Measurements from ENCODE around the gene SLC7A10.

SLC7A10 gene

GRCh38 chr19:33248954-33249613, 23.4 kb upstream of the SLC7A10 start:
- Histone ChIP-seq H3F3A (ENCODE audit: insufficient read depth, low read length) (no peaks in the 10 kb centered on the region), H3K4me2 (ENCODE audit: low read depth, low read length) (no peak overlapping the region), H4K20me1 (ENCODE audit: insufficient read depth, low read length) (no peaks in the 10 kb centered on the region), H2AFZ (ENCODE audit: low read length) (no peak overlapping the region), H3K4me1 (ENCODE audit: low read length) (no peaks in the 10 kb centered on the region), H3K79me2 (ENCODE audit: low read length) (no peaks in the 10 kb centered on the region), H3K27ac (ENCODE audit: low read length) (no peak overlapping the region), H3K4me3 (ENCODE audit: low read length) (no peak overlapping the region), H3K36me3 (replicated peaks; ENCODE audit: insufficient read depth, low read length) (no peaks in the 10 kb centered on the region), H3K27me3 (replicated peaks; ENCODE audit: insufficient read depth, low read length) (peaks cover 18% of the 10 kb centered on the region), H3K9ac (ENCODE audit: low read length) (no peak overlapping the region), H3K9me2 (replicated peaks; ENCODE audit: insufficient read depth, low read length) (no peaks in the 10 kb centered on the region), H3K9me3 (replicated peaks; ENCODE audit: insufficient read depth, low read length) (no peaks in the 10 kb centered on the region)
- no peak for DNase-seq
- TF ChIP-seq EZH2phosphoT487 (IDR thresholded peaks at IDR 0.05; ENCODE audit: low read length) = no peak
- no peak for TF ChIP-seq CTCF (IDR thresholded peaks at IDR 0.05; ENCODE audit: low read length)
- no peak for TF ChIP-seq EZH2 (optimal IDR thresholded peaks at IDR 0.05; ENCODE audit: low read depth, low read length)

- H3K4me2 ChIP-seq (ENCODE audit: low read depth, low read length) = no peak overlapping the region
- no peaks in the 10 kb centered on the region for H3K36me3 ChIP-seq (replicated peaks; ENCODE audit: insufficient read depth, low read length)
- no peak overlapping the region for H3K9ac ChIP-seq (ENCODE audit: low read length)
- H3K4me3 ChIP-seq (ENCODE audit: low read length) = no peak overlapping the region
- no peaks in the 10 kb centered on the region for H3K4me1 ChIP-seq (ENCODE audit: low read length)
- H3K27ac ChIP-seq (ENCODE audit: low read length) = no peak overlapping the region
- no peak overlapping the region for H2AFZ ChIP-seq (ENCODE audit: low read length)
- peaks cover 16% of the 10 kb centered on the region for H3K27me3 ChIP-seq (replicated peaks; ENCODE audit: insufficient read depth, low read length)
- H3K9me2 ChIP-seq (replicated peaks; ENCODE audit: insufficient read depth, low read length) = no peaks in the 10 kb centered on the region
- no peaks in the 10 kb centered on the region for H3F3A ChIP-seq (ENCODE audit: insufficient read depth, low read length)
- H3K79me2 ChIP-seq (ENCODE audit: low read length) = no peaks in the 10 kb centered on the region
- no peak for DNase-seq
- H3K9me3 ChIP-seq (replicated peaks; ENCODE audit: insufficient read depth, low read length) = no peaks in the 10 kb centered on the region
- TF ChIP-seq CTCF (IDR thresholded peaks at IDR 0.05; ENCODE audit: low read length) (no peak), EZH2phosphoT487 (IDR thresholded peaks at IDR 0.05; ENCODE audit: low read length) (no peak), EZH2 (optimal IDR thresholded peaks at IDR 0.05; ENCODE audit: low read depth, low read length) (no peak)
- H4K20me1 ChIP-seq (ENCODE audit: insufficient read depth, low read length) = no peaks in the 10 kb centered on the region
These were observed 22.9 kb upstream of the SLC7A10 start for GRCh38 chr19:33248553-33248953.

- no peaks in the 10 kb centered on the region for H3K4me1 ChIP-seq (ENCODE audit: low read length)
- TF ChIP-seq CTCF (IDR thresholded peaks at IDR 0.05; ENCODE audit: low read length) (no peak), EZH2phosphoT487 (IDR thresholded peaks at IDR 0.05; ENCODE audit: low read length) (no peak), EZH2 (optimal IDR thresholded peaks at IDR 0.05; ENCODE audit: low read depth, low read length) (no peak)
These were observed 22.5 kb upstream of the SLC7A10 start for GRCh38 chr19:33248104-33248503.

More at GRCh38 chr19:33248104-33248503, 22.5 kb upstream of the SLC7A10 start:
- Histone ChIP-seq H3K9me3 (replicated peaks; ENCODE audit: insufficient read depth, low read length) (no peaks in the 10 kb centered on the region), H4K20me1 (ENCODE audit: insufficient read depth, low read length) (no peaks in the 10 kb centered on the region), H3K36me3 (replicated peaks; ENCODE audit: insufficient read depth, low read length) (no peaks in the 10 kb centered on the region), H3K4me2 (ENCODE audit: low read depth, low read length) (no peak overlapping the region), H3K9ac (ENCODE audit: low read length) (no peak overlapping the region), H3K9me2 (replicated peaks; ENCODE audit: insufficient read depth, low read length) (no peaks in the 10 kb centered on the region), H3K27me3 (replicated peaks; ENCODE audit: insufficient read depth, low read length) (peaks cover 16% of the 10 kb centered on the region), H3K27ac (ENCODE audit: low read length) (no peak overlapping the region), H3F3A (ENCODE audit: insufficient read depth, low read length) (no peaks in the 10 kb centered on the region), H3K79me2 (ENCODE audit: low read length) (no peaks in the 10 kb centered on the region), H3K4me3 (ENCODE audit: low read length) (no peak overlapping the region), H2AFZ (ENCODE audit: low read length) (no peak overlapping the region)
- no peak for DNase-seq

Measured in MM.1S (cell line).